Measurements from ENCODE around the gene MUCL1.
A peak's percentile ranks its signal among the peaks of the same experiment; 100 is the strongest.
"Not testable (repeated sequence)": the region's sequence is repeated elsewhere in the genome, so short reads cannot be mapped to it uniquely, and the experiment has no call there.

The MUCL1 gene, protein sequence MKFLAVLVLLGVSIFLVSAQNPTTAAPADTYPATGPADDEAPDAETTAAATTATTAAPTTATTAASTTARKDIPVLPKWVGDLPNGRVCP

DNA sequence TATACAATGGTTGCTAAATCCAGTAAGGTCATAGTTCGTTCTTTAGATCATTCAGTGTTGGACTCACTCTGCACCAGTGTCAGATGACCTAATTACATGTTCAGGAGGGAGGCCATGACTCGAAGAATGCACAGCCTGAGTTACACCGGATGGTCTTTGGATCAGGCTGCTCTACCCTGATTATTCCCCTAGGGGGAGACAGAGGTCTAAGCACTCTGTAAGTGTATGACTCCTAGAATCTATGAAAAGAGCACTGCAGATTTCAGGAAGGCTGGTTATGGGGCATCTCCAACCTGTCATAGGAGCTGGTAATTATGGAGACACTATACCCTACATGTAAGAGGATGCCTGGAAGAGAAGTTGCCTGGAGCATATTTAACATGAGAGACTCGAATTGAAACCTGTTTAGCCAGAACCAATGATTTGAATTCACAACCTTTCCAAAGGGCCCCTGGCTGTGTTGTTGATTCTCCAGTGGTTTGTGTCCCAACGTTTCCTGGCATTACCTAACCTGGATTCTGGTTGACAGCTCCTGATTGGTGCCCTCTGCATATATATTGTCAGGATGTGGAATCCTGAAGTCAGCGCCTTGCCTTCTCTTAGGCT is at the start of gene MUCL1:
Gene MUCL1 (plus strand): TSS at position 584 of the 606 bp plus-strand sequence. CDS start 67 bp downstream, outside the sequence.
- peak; percentile 67 to 72 for DNase-seq

DNA sequence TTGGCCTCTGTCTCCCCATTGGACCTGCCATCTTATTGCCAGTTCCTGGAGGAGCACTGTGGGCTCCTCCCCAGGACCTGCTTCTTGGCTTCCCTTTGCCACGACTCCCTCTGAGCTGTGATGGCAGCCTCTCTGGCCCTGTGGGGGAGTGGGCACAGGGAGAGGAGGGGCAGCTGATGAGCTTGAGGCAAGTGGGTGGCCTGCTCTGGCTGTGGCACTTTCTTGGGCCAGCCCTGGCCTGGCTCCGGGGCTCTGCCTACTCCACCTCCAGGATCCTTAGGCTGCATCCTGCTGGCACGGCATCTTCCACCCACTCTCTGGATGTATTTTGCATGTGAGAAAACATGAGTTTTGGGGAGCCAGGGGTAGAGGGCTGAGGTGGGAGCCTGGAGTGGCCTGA is 32.6 kb upstream of the MUCL1 start:
- no peak for DNase-seq

DNA sequence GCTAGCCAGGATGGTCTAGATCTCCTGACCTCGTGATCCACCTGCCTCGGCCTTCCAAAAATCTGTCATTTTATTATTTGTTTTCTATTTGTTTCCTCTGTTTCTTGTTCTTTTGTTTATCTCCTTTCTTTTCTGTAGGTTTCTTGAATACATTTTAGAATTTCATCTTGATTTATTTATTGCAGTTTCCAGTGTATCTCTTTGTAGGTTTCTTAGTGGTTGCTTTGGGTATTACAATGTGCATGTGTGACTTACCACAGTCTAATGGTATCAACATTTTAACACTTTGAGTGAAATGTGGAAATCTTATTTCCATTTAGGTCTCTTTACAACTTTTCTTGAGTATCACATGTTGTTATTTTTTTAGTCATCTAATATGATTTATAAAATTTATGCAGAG is 29.9 kb upstream of the MUCL1 start:
- DNase-seq: no peak

DNA sequence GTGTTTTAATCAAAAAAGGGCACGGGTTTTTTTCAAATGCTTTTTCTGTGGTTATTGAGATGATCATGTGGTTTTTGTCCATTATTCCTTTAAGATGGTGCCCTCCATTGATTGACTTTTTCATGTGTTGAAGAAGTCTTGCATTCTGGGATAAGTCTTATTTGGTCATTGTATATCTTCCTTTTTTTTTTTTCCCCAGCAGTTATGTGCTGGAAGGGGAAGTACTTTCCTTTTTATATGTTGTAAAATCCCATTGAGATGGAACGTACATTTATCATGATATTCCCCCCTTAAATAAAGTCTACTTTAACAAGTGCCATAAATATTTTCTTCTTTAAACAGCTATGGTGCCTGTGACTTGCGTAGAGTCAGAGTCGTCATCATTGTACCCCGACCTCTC is 24.8 kb upstream of the MUCL1 start:
- DNase-seq: no peak

DNA sequence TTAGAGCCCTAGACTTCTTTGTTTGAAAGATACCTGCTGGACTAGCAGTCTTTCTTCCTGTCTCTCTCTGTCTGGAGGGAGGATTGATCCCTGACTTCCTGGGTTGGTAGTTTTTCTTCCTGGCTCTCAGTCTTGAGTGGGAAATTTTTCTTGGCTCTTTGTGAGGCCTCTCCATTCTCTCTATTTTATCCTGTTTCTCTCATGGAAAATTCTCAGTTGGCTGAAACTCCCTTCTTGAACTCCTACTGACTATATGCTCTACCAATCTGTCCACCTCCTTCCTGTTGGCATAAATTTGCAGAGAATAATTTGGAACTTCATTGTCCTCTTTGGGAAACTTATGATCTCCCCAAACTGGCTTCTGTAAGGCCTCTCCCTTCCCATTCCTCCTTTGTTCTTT is 24.1 kb upstream of the MUCL1 start:
- no peak for DNase-seq

DNA sequence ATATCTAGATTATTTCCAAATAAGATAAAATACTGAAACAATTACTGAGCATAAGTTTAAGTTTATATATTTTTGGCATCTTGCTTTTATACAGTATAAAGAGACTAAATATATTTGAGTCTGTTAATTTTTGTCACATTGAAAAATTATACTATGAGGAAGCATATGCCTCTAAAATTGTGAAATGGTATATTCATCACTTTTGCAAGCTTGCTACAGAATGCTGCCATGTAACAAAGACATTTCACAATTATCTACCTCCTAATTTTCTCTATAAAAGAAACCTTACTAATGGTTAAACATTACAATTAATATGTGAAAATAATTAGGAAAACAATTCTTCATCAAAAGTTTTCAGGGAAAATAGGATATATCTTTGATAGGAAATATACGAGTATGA is 22.7 kb upstream of the MUCL1 start:
- DNase-seq: peak; percentile 58 to 64

DNA sequence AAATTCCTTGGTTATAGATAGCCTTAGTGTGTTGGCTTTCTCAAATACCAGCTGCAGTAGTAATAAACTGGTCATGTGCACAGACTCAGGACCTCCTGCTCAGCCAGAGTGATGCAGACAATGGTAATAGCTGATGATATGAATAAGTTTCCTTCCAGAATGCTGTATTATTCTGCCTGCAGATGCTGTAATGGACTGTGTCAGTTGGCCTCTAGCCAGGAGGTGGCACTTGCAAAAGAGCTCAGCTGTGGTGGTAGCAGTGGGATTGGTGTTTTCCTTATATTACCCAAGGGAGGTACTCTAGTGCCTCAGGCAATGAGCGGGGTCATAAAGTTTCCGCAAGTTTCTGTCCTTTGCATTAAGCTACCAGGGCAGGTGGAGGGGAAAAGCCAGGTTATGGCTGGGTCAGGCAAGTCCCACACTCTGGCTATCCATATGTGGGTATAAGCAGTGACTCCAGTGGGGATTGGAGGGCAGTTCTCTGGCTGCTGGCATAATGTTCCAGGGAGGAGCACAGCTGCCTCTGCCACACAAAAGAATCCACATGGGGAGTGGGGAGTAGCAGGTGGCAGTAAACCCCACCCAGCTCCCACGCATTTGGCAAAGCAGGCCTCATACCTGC is 14.0 kb upstream of the MUCL1 start:
- peak; percentile 66 to 75 for DNase-seq

DNA sequence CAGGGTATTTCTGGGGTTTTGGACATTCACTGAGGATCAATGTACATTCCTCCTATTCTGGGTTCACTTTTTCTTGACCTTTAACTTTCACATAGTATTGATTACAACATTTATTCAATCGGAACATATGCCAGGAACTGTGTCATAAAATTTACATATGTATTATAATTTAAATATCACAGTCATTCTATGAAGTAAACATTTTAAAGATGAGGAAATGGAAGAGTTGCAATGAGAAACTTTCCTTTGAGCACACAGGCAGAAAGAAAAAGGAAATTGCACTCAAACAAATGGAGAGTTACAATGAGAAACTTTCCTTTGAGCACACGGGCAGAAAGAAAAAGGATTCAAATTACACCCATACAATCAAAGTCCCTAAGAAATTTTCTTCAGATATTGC is 3.1 kb downstream of the MUCL1 start:
- DNase-seq: no peak

DNA sequence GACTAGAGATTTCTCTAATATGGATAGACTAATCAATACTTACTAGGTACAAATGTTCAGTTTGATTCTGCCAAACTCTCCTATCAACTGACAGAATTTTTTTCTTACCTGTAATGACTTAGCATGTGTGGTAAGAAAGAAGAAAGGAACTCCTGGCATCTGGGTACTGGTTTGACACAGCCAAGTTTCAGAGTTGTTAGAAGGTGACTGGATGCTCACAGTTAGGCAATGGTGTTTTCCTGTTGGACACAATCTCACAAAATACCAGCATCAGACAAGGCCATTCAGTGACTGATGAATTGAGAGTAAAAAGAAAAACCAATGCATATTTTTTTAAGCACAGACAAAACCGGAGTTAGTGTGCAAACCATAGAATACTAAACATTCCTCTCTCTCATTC is 4.2 kb downstream of the MUCL1 start:
- DNase-seq: no peak

DNA sequence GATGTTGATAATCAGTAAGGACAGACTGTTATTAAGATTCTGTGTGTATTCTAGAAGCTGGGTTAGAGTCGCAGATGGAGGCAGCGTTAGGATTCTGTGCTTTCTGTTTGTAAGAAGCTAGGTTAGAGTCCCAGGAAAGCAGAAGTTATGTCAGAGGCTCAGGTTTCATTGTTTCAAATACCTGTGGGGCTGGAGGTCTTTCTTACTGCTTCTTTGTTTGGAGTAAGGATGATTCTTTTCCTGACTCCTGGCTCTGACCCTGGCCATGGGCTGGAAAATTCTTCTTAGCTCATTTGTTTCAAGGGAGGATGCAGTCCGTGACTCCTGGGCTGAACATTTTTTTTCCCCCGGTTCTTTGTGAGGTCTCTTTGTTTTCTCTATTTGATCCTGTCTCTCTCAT is 5.2 kb downstream of the MUCL1 start:
- no peak for DNase-seq

DNA sequence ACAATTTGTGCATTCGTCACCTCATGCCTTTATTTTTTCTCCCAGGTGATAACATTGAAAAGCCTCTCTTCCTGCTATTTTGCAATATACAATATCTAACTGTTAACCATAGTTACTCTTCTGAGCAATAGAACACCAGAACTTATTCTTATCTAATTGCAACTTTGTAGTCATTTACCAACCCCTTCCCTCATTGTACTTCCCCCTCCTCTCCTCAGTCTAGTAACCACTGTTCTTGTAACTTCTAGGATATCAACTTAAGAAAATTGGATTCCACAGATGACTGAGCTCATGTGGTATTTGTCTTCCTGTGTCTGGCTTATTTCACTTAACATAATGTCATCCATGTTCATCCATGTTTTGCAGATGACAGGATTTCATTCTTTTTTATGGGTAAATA is 7.6 kb downstream of the MUCL1 start:
- no peak for DNase-seq

DNA sequence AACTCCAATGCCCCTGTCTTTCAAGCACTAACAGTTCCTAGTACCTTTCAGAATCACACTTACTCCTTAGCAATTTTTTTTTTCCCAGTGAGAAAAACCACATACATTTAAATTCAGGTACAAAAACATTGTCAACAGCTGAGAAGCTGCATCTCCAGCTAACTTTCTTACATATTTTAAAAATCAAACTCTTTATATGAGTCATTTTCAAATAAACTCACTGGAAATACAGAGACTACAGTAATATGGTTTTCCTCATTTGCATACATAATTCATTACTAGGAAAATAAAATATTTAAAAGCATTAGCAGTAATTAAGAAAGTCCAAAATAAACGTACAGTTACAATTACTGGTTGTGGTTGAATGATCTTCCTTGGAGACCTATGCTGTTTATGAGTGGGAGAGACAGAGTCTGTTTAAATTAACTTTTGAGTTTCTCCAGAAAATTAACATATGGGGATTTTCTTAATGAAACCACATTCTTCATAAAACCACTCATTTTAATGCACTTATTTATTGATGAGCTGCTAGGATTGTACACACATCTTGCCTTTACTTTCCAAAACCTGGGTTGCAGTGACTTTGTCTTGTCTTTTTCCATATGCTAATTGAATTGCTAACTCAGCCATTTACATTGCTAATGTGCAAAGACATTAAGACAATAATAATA is 9.8 kb downstream of the MUCL1 start:
- no peak for DNase-seq

DNA sequence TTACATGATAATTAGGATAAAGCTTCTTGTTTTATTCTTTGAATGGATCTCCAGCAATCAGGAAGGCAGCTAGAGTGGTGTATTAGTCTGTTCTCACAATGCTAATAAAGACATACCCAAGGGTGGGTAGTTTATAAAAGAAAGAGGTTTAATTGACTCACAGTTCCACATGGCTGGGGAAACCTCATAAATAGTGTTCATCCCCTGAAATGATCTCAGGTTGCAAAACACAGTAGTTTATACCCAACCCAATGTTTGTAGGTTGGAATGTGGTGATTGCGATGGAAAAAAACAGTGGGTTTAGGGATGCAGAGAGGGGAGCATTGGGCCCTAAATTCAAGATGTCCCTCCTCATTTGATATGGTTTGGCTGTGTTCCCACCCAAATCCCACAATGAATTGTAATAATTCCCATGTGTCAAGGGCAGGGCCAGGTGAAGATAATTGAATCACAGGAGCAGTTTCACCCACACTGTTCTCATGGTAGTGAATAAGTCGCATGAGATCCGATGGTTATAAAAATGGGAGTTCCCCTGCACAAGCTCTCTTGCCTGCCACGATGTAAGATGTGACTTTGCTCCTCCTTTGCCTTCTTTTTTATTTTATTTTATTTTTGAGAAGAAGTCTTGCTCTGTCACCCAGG is 11.5 kb downstream of the MUCL1 start:
- no peak for DNase-seq

DNA sequence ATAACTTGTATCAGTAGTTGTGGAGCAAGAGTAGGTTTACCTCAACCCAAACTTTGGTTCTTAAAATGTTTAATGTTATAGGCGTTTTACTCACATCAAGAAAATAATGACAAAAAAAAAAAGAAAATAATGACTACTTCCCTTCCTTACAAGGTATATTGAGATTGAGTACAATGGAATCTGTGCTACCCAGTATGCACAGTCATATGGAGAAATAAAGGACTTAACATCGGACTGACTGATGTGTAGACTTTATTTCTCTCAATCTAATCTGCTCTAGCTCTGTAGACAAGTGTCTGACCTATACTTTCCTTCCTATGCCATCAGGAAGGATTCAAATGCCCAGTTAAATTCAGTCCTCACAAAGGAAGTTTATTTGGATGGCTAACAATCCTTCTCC is 14.4 kb downstream of the MUCL1 start:
- DNase-seq: no peak

DNA sequence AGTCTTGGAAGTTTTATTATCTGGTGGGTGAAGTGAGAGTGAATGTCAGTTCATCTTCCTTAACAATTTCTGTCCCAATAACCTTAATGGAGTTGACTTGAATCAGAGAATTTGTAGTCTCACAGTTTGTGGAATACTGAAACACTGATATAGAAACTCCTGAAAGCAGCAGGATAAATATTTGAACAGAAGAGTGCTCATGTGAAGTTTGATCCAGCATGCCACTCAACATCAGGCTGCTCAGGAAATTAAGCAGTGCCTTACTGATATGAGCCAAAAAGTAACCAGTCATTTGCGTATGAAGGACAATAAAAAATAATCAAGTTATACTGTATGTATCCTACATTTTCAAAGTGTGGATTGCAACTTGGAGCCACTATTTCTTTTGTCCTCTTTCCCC is 15.7 kb downstream of the MUCL1 start:
- DNase-seq: no peak

DNA sequence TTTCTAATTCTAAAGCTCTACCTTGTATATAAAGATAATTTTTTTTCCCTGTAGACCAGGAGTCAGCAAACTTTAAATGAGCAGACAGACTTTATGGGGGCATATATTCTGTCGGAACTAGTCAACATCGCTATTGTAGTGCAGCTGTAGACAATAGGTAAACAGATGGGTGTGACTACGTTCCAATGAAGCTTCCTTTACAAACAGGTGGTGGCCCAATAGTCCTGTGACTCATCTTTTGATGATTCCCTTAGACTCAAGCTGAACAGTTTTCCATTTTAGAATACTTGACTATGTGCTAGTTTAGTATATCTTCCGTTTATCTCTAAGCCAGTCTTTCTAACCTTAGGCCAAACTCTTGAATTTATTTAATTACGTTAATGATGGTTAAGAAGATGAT is 16.3 kb downstream of the MUCL1 start:
- DNase-seq: no peak

DNA sequence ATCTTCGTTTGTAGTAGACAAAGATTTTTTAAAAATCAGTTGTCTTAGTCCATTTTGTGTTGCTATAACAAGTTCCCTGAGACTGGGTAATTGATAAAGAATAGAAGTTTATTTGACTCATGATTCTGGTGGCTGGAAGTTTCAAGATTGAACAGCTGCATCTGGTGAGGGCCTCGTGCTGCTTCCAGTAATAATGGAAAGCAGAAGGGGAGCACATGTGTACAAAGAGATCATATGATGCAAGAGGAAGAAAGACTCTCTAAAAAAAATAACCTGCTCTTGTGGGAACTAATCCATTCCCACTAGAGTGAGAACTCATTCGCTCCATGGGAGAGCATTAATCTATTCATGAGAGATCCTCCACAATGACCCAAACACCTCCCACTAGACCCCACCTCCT is 24.8 kb downstream of the MUCL1 start:
- DNase-seq: peak; percentile 17 to 22

DNA sequence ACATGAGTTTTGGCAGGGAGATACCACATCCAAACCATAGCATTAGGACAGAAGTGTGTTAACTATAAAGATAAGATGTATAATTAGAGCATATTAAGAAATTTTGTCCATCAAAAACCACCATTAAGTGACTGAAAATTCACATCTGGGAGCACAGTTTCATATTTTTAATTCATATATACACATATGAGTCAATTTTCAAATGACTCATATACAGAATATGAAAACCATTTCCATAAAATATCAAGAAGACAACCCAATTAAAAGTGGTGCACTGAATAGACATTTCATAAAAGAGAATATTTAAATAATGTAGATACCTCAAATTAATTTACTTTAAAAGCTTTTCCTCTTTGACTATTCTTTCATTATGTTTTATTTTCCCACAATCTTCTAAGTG is 25.3 kb downstream of the MUCL1 start:
- DNase-seq: no peak

DNA sequence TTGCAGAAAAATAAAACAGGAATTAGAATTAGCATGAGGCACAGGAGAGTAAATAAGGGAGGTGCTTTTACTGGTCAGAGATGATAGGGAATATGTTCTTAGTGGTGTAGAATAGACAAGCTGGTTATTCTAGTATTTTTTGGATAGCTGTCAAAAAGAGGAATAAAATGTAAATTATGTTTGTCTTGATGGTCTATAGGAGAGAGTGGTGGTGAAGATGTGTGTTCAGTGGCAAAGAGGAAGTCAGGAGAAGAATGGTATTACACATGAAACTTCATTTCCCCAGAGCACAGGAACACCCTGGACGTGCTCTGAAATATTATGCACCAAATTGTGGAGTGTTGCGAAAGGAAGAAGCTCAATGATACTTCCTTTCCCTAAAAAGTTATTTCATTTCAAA is 27.8 kb downstream of the MUCL1 start:
- peak; percentile 93 for DNase-seq

DNA sequence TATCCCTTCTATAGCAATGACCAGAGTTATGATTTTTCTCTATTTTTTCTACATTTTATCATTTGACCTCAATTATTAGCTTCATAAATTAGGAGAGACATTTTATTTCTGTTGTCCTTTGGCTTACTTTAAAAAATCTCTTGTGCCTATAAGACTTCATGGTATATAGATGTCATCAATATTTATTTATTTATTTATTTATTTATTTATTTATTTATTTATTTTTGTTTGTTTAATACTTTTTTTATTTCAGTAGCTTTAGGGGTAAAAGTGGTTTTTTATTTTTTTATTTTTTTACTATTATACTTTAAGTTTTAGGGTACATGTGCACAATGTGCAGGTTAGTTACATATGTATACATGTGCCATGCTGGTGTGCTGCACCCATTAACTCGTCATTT is 28.3 kb downstream of the MUCL1 start:
- DNase-seq: not testable (repeated sequence)

DNA sequence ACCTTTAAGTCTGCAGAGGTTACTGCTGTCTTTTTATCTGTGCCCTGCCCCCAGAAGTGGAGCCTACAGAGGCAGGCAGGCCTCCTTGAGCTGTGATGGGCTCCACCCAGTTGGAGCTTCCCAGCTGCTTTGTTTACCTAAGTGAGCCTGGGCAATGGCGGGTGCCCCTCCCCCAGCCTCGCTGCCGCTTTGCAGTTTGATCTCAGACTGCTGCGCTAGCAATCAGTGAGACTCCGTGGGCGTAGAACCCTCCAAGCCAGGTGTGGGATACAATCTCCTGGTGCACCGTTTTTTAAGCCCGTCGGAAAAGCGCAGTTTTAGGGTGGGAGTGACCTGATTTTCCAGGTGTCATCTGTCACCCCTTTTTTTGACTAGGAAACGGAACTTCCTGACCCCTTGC is 34.1 kb downstream of the MUCL1 start:
- DNase-seq: not testable (repeated sequence)

DNA sequence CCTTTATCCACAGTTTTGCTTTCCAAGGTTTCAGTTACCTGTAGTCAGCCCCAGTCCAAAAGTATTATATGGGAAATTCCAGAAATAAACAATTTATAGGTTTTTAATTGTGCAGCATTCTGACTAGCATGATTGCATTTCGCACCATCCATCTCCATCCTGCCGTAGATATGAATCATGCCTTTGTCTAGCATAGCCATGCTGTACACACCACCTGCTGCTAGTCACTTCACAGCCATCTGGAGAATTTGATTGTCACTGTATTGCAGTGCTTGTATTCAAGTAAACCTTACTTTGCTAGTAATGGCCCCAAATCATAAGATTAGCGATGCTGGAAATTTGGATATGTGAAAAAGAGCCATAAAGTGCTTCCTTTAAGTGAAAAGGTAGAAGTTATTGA is 36.0 kb downstream of the MUCL1 start:
- DNase-seq: no peak

DNA sequence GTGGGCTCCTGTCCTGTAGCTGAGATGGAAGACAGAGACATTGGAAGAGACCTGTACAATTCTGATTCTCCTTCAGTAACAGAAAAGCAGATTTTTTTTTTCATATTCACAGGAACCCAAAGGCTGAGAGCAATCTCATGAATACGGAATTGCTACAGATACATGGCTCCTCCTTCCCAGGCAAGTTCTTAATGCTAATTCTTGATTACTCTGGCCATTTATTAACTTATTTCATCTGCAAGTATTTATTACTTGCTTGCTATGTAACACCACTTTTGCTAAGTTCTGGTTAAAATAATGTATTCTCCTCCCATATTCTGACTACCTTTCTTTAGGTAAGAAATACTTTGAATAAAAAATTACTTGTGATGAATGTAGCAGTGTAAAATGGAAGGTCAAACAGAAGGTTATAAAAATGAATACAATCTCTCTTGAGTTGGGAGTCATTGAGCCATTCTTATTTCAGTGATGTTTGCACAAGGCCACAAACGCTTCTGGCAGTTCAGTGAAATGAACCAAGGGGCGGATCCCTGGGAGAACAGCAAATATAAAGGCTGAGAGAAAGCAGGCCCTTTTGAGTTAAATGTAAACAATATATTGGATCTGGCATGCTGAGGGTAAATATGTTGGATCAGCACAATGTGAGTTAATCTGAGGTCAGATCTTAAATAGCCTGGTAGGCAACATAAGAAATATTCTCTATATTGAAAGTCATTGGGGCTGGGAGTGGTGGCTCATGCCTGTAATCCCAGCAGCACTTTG is 37.6 kb downstream of the MUCL1 start:
- DNase-seq: no peak

All from AML-193 (cell line).